ENCODE data around the gene LEFTY2. TPM values are rescaled to one million over a fixed set of nuclear protein-coding genes. Genes with fewer than 3 reads are reported as not detected.

Gene LEFTY2
- total RNA-seq = 1 to 10 TPM in 1 of 2 donors, under 1 TPM in 1; 0.99 to 8.0 TPM

GRCh38 chr1:225941187-225941941 lies at the start of gene LEFTY2:
TSS of gene LEFTY2 (minus strand) at chr1:225941220. CDS start at chr1:225941140, 80 bp downstream.
- peaks cover 7% of the 10 kb centered on the region for H3K4me1 ChIP-seq
- H3K27ac ChIP-seq = no peak within 1 kb of the TSS
- no peak within 1 kb of the TSS for H3K4me3 ChIP-seq
- H3K9me3 ChIP-seq = no peaks in the 10 kb centered on the region
- ATAC-seq = no peak
- WGBS, 2 donors = 79 to 80% methylated on average over 5 to 6 of the region's 6 CpGs
- intact Hi-C loops (cut with DNase I) = no loop called here
- H3K36me3 ChIP-seq (replicated peaks in 1 of 2; ENCODE audit: insufficient read depth in 1 of 2, low read depth in 2 of 2) = no peaks in the 10 kb centered on the region
- no peaks in the 10 kb centered on the region for H3K27me3 ChIP-seq
- TF ChIP-seq CTCF (IDR thresholded peaks at IDR 0.05) = no peak
- TF ChIP-seq POLR2A (IDR thresholded peaks at IDR 0.05) = no peak
- no peak for DNase-seq

- H3K4me3 ChIP-seq = no peak overlapping the region
- H3K27me3 ChIP-seq = no peaks in the 10 kb centered on the region
- no peaks in the 10 kb centered on the region for H3K4me1 ChIP-seq
- 61 to 64% methylated on average over 7 of the region's 7 CpGs for WGBS, 2 donors
- ATAC-seq (peak; percentile 56), DNase-seq (no peak)
- no peak overlapping the region for H3K27ac ChIP-seq
- H3K9me3 ChIP-seq = no peaks in the 10 kb centered on the region
- H3K36me3 ChIP-seq (replicated peaks in 1 of 2; ENCODE audit: insufficient read depth in 1 of 2, low read depth in 2 of 2) = peaks cover 0 to 30% of the 10 kb centered on the region in 2 donors
- TF ChIP-seq CTCF (IDR thresholded peaks at IDR 0.05) (peak; percentile 43 to 76 (median 64)), POLR2A (IDR thresholded peaks at IDR 0.05) (no peak)
- intact Hi-C loops (cut with DNase I) = no loop called here
These were observed 46.7 kb upstream of the LEFTY2 start for GRCh38 chr1:225987491-225988316.

GRCh38 chr1:225981714-225982113 lies 40.7 kb upstream of the LEFTY2 start:
- ATAC-seq (no peak), DNase-seq (no peak)
- WGBS, 2 donors = 92 to 98% methylated on average over 3 of the region's 3 CpGs
- intact Hi-C loops (cut with DNase I) = no loop called here
- Histone ChIP-seq H3K36me3 (replicated peaks in 1 of 2; ENCODE audit: insufficient read depth in 1 of 2, low read depth in 2 of 2) (peaks cover 0 to 7% of the 10 kb centered on the region in 2 donors), H3K27ac (peak overlapping the region in 1 of 4 donors; percentile 77), H3K4me1 (peaks cover 37% of the 10 kb centered on the region), H3K9me3 (no peaks in the 10 kb centered on the region), H3K27me3 (no peaks in the 10 kb centered on the region), H3K4me3 (no peak overlapping the region)
- TF ChIP-seq CTCF (IDR thresholded peaks at IDR 0.05) = no peak
- TF ChIP-seq POLR2A (IDR thresholded peaks at IDR 0.05) = no peak

- peak; percentile 78 to 91 (median 88) for DNase-seq
- peaks cover 0 to 5% of the 10 kb centered on the region in 2 donors for H3K36me3 ChIP-seq (replicated peaks in 1 of 2; ENCODE audit: insufficient read depth in 1 of 2, low read depth in 2 of 2)
- no peak overlapping the region for H3K4me3 ChIP-seq
- peak overlapping the region; percentile 72 to 84 (median 74) for H3K27ac ChIP-seq
- no peak for TF ChIP-seq POLR2A (IDR thresholded peaks at IDR 0.05)
- H3K9me3 ChIP-seq = no peaks in the 10 kb centered on the region
- intact Hi-C loops (cut with DNase I) = no loop called here
- peak; percentile 79 for ATAC-seq
- H3K4me1 ChIP-seq = peaks cover 42% of the 10 kb centered on the region
- WGBS, 2 donors = 27 to 39% methylated on average over 5 of the region's 5 CpGs
- H3K27me3 ChIP-seq = no peaks in the 10 kb centered on the region
These were observed 39.2 kb upstream of the LEFTY2 start for GRCh38 chr1:225980005-225980836.
